Upper lobe of left lung (tissue), 6 donors: ENCODE results near the gene SEC14L5. TPM values are rescaled to one million over a fixed set of nuclear protein-coding genes. Genes with fewer than 3 reads are reported as not detected.

ENCODE experiments used
- ATAC-seq, 2 donors: fragments of 200-7000 bp; cut with Tn5 transposase; one replicate each; pipeline ENCODE4 v1.9.1; 2022; ENCODE audit warnings: mild to moderate bottlenecking in 2 of 2, moderate library complexity in 2 of 2; ENCODE audit not compliant: low FRiP score in 2 of 2
- DNase-seq, 2 donors: peaks; one replicate each; pipeline ENCODE4 v3.0.0-alpha.2; 2019 to 2020
- H3K27ac ChIP-seq, 4 donors: fragments of 200-600 bp; sonication (generic); one replicate each; pipeline ENCODE4 v1.5.1; 2016 to 2019
- H3K27me3 ChIP-seq, 4 donors: fragments of 200-600 bp; sonication (generic); one replicate each; pipeline ENCODE4 v1.5.1; 2017 to 2019
- H3K36me3 ChIP-seq, 4 donors: fragments of 200-600 bp; sonication (generic); one replicate each; pipeline ENCODE4 v1.5.1; 2016 to 2019
- H3K4me1 ChIP-seq, 4 donors: fragments of 200-600 bp; sonication (generic); one replicate each; pipeline ENCODE4 v1.5.1; 2018 to 2019
- H3K4me3 ChIP-seq, 4 donors: fragments of 200-600 bp; sonication (generic); one replicate each; pipeline ENCODE4 v1.5.1; 2017 to 2019; ENCODE audit warnings: mild to moderate bottlenecking in 2 of 4, moderate library complexity in 1 of 4
- H3K9me3 ChIP-seq, 4 donors: fragments of 200-600 bp; sonication (generic); one replicate each; pipeline ENCODE4 v1.5.1; 2018 to 2019
- EP300 ChIP-seq, 4 donors: sonication (generic); formaldehyde crosslinking; IDR thresholded peaks; one replicate each; pipeline ENCODE4 v1.5.1; 2017; ENCODE audit warnings: antibody characterized with exemption in 4 of 4, control low read depth in 2 of 4
- POLR2A ChIP-seq, 4 donors: fragments of 450-650 bp; IDR thresholded peaks; one replicate each; pipeline ENCODE4 v1.5.1; 2016 to 2017; ENCODE audit warnings: antibody characterized with exemption in 4 of 4, mild to moderate bottlenecking in 2 of 4
- POLR2AphosphoS5 ChIP-seq, 2 donors: sonication (generic); formaldehyde crosslinking; IDR thresholded peaks; one replicate each; pipeline ENCODE4 v1.5.1; 2017; ENCODE audit warnings: antibody characterized with exemption in 2 of 2
- WGBS, 2 donors: methylation state at CpG; one replicate each; pipeline ENCODE4 v1.1.5; 2017 to 2018; 5-methylcytosine and 5-hydroxymethylcytosine counted together
- total RNA-seq, 6 donors: library from RNA; depleted of rRNA in 4 of 6; stranded (reverse); fragments of >200 nt in 4 of 6; gene quantifications; one replicate each; pipeline versions ENCODE4 v1.1.0 to v1.2.1, GENCODE V29; 2016 to 2021
- TF ChIP-seq, protein P1 (sequence below), 6 experiments: fragments of 450-650 bp in 4 of 6; fragments of 200-600 bp in 2 of 6; sonication (generic) in 2 of 6; IDR thresholded peaks; one replicate each; pipeline ENCODE4 v1.5.1; 2016 to 2019; ENCODE audit warnings: antibody characterized with exemption in 6 of 6
- donor health status: DM: no; HTN: no; CAD: no; lungs with moderate emphysema.
- donor health status: DM: no; HTN: yes; CAD: no; lungs with severe emphysema.

SEC14L5 gene
- total RNA-seq, 6 donors from 2014 or later, result 0.20 to 1.7 (median 0.49) TPM; not detected in 1

DNA sequence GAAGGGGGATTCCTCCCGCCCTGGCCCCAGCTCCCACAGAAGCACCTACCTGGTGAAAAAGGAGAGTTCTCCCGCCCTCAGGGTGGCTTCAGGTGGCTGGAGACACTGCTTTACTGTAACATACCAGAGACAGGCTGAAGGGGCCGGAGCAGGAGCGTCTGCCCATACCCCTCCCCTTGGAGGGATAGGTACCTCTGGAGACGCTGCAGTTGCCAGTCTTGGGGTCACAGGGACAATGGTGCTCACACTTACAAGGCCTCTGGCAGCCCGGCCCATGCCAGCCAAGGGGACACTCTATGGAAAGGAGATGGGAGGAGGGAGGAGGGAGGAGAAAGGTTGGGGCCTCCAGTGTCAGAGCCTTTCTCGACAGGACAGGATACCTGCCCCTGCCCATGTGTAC lies 69.0 kb downstream of the SEC14L5 start:
- Histone ChIP-seq H3K27ac (no peak overlapping the region), H3K36me3 (peaks cover 0 to 39% (median 26%) of the 10 kb centered on the region in 4 donors), H3K27me3 (no peaks in the 10 kb centered on the region), H3K4me1 (peaks cover 0 to 1% (median 0%) of the 10 kb centered on the region in 4 donors), H3K4me3 (no peak overlapping the region), H3K9me3 (no peaks in the 10 kb centered on the region)
- 81 to 94% methylated on average over 3 to 7 of the region's 7 CpGs for WGBS, 2 donors
- ATAC-seq, result no peak
- TF ChIP-seq POLR2A (IDR thresholded peaks at IDR 0.05) (no peak), POLR2AphosphoS5 (IDR thresholded peaks at IDR 0.05) (no peak), EP300 (IDR thresholded peaks at IDR 0.05) (no peak)
- TF ChIP-seq, protein P1, sequence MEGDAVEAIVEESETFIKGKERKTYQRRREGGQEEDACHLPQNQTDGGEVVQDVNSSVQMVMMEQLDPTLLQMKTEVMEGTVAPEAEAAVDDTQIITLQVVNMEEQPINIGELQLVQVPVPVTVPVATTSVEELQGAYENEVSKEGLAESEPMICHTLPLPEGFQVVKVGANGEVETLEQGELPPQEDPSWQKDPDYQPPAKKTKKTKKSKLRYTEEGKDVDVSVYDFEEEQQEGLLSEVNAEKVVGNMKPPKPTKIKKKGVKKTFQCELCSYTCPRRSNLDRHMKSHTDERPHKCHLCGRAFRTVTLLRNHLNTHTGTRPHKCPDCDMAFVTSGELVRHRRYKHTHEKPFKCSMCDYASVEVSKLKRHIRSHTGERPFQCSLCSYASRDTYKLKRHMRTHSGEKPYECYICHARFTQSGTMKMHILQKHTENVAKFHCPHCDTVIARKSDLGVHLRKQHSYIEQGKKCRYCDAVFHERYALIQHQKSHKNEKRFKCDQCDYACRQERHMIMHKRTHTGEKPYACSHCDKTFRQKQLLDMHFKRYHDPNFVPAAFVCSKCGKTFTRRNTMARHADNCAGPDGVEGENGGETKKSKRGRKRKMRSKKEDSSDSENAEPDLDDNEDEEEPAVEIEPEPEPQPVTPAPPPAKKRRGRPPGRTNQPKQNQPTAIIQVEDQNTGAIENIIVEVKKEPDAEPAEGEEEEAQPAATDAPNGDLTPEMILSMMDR (IDR thresholded peaks at IDR 0.05), result no peak
- no peak for DNase-seq

DNA sequence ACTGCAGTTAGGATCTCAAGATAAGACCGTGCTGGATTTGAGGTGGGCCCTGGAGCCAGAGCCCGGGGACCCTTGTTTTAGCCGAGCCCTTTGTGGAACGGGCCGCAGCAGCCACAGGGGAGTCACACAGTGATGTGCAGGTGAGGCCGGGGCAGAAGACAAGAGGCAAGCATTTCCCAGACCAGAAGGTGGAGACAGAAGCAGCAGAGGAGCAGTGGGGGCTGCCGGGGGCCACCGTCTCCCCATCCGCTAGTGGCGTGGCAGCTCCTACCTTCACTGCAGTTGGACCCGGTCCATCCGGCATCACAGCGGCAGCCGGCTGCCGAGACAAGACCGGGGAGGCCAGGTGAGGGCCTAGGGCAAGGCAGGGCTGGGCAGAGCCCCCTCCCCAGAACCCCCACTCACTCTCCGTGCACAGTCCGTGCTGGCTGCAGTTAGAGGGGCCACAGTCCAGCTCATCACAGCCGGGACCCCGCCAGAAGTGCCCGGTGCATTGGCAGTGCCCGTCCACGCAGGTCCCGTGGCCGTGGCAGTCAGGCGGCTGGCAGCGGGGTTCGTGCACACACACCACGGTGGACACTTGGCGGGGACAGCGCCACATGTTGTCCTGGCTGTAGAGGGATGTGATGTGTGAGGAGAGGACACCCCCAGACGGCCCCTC lies 69.6 kb downstream of the SEC14L5 start:
- WGBS, 2 donors, result 95 to 100% methylated on average over 4 to 30 of the region's 32 CpGs

DNA sequence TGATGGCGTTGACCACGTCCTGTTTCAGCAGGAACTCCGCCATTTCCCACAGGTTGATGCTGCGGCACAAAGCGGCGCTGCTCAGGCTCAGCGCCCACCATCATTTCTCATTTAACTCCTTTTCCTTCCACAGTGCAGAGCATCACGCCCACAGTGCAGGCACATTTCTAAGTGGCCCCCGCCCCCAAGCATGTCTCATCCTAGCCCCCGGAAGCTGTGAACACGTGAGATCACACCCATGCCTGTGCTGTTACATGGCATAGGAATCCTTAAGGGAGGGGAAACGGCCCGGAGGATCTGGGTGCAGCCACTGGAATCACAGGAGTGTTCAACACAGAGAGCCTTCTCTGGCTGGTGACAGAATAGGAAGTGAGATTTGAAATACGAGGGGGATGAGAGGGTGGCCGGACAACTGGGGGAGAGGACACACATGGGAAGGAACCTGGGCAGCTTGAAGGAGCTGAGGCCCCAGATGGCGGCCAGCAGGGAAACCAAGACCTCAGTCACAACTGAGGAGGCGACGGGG lies 70.9 kb downstream of the SEC14L5 start:
- ATAC-seq (no peak), DNase-seq (no peak)
- Histone ChIP-seq H3K4me3 (no peak overlapping the region), H3K9me3 (no peaks in the 10 kb centered on the region), H3K36me3 (peaks cover 0 to 39% (median 26%) of the 10 kb centered on the region in 4 donors), H3K4me1 (peaks cover 7 to 16% (median 11%) of the 10 kb centered on the region in 4 donors), H3K27ac (no peak overlapping the region), H3K27me3 (no peaks in the 10 kb centered on the region)
- TF ChIP-seq EP300 (IDR thresholded peaks at IDR 0.05), result no peak
- TF ChIP-seq POLR2AphosphoS5 (IDR thresholded peaks at IDR 0.05), result no peak
- TF ChIP-seq POLR2A (IDR thresholded peaks at IDR 0.05), result no peak
- TF ChIP-seq, protein P1 (IDR thresholded peaks at IDR 0.05), result no peak
- whole genome bisulfite sequencing, 2 donors, result 86 to 89% methylated on average over 18 of the region's 18 CpGs

More for the DNA sequence above, 69.6 kb downstream of the SEC14L5 start:
- peak in 1 of 2 donors; percentile 74 for DNase-seq
- TF ChIP-seq POLR2A (IDR thresholded peaks at IDR 0.05), result no peak
- TF ChIP-seq, protein P1 (IDR thresholded peaks at IDR 0.05), result no peak
- TF ChIP-seq EP300 (IDR thresholded peaks at IDR 0.05), result no peak
- no peak for TF ChIP-seq POLR2AphosphoS5 (IDR thresholded peaks at IDR 0.05)
- no peaks in the 10 kb centered on the region for H3K9me3 ChIP-seq
- ATAC-seq, result no peak
- H3K4me1 ChIP-seq, result peaks cover 2 to 8% (median 4%) of the 10 kb centered on the region in 4 donors
- no peak overlapping the region for H3K27ac ChIP-seq
- no peak overlapping the region for H3K4me3 ChIP-seq
- H3K27me3 ChIP-seq, result no peaks in the 10 kb centered on the region
- peaks cover 0 to 39% (median 26%) of the 10 kb centered on the region in 4 donors for H3K36me3 ChIP-seq

DNA sequence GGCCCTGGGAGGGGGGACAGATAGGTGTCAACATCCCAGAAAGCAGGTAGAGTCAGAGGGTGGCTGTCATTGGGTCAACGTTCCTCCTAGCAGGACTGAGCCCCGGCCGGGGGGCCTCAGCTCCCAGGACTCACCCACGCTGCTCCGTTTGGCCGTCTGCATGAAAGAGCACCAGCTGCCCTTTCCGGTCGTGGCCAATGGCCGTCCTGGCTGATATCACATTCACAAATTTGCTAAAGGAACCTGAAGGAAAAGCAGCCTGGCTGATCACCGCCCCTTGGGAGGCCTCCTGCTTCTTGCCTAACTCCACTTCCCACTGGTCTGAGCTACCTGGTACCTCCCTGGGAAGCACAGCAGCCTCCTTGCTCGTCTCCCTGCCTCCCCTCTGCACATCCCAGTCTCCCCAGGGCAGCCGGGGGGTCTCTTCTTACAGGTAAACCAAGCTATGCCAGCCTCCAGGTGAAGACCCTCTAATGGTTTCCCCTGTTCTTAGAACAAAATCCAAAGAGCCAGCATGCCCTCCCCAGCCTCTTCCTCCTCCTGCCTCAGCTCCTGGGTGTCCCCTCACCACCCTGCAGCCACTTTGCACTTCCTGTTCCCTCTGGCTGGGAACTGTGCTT lies 72.2 kb downstream of the SEC14L5 start:
- Histone ChIP-seq H3K4me3 (no peak overlapping the region), H3K36me3 (peaks cover 0 to 33% (median 23%) of the 10 kb centered on the region in 4 donors), H3K27me3 (no peaks in the 10 kb centered on the region), H3K4me1 (peaks cover 13 to 23% (median 17%) of the 10 kb centered on the region in 4 donors), H3K9me3 (no peaks in the 10 kb centered on the region), H3K27ac (no peak overlapping the region)
- DNase-seq, result no peak
- 89 to 90% methylated on average over 12 of the region's 12 CpGs for WGBS, 2 donors
- TF ChIP-seq, protein P1 (IDR thresholded peaks at IDR 0.05), result no peak
- no peak for TF ChIP-seq POLR2A (IDR thresholded peaks at IDR 0.05)
- TF ChIP-seq EP300 (IDR thresholded peaks at IDR 0.05), result no peak
- no peak for ATAC-seq
